ENCODE data around the gene PODXL2.

DNA sequence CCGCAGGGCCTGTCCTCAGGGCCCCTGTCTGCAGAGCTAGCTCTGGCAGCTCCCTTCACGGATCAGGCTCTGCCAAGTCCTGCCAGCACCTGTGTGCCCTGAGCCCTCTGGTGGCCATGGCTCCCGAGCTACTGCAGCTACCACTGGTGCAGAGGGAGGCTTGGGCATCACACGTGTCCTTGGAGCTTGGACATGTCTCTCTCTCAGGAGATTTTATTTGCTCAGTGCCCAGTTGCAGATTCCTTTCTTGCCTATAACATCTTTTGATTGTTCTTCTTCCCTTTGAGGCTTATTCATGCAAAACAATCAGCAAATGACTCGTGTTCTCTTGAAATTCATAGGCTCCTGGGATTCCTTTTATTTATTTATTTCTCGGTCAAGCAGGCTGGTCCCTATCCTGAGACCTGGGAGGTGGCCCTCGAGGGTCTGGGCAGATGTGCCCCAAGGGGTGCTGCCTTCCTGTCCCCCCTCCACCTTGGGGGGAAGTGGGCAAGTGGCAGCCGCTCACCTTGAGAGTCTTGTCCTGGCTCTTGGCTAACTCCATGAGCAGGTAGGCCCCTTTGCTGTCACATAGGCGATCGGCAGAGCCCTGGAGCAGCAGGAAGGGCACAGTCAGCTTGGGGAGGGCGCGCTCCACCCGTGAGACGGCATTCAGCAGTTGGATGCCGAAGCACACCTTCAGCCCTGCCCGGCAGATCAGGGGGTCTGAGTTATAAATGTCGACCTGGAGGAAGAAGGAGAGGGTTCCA lies 65.7 kb downstream of the PODXL2 start:
- TF ChIP-seq POLR2AphosphoS5 (IDR thresholded peaks at IDR 0.05; ENCODE audit: low read depth, low read length) (no peak), YY1 (IDR thresholded peaks at IDR 0.05; ENCODE audit: low read depth, low read length) (no peak), SP1 (IDR thresholded peaks at IDR 0.05; ENCODE audit: low read depth, low read length) (no peak), EP300 (IDR thresholded peaks at IDR 0.05; ENCODE audit: borderline replicate concordance in 1 of 2, low read depth in 2 of 2, low read length in 2 of 2) (no peak), TEAD4 (IDR thresholded peaks at IDR 0.05; ENCODE audit: low read depth, low read length) (no peak), POLR2A (IDR thresholded peaks at IDR 0.05; ENCODE audit: control extremely low read depth in 1 of 2, low read depth in 2 of 2, low read length in 2 of 2) (no peak), RFX5 (IDR thresholded peaks at IDR 0.05; ENCODE audit: borderline replicate concordance, low read depth, low read length) (no peak), SIN3A (conservative IDR thresholded peaks at IDR 0.05 in 1 of 2, IDR thresholded peaks at IDR 0.05 in 1 of 2; ENCODE audit: low read depth in 1 of 2, low read length in 2 of 2) (no peak), SIRT6 (IDR thresholded peaks at IDR 0.05; ENCODE audit: low read length) (no peak), CEBPB (IDR thresholded peaks at IDR 0.05; ENCODE audit: low read depth, low read length) (no peak), TBP (IDR thresholded peaks at IDR 0.05; ENCODE audit: low read depth, low read length) (no peak)
- TF ChIP-seq, protein P1, sequence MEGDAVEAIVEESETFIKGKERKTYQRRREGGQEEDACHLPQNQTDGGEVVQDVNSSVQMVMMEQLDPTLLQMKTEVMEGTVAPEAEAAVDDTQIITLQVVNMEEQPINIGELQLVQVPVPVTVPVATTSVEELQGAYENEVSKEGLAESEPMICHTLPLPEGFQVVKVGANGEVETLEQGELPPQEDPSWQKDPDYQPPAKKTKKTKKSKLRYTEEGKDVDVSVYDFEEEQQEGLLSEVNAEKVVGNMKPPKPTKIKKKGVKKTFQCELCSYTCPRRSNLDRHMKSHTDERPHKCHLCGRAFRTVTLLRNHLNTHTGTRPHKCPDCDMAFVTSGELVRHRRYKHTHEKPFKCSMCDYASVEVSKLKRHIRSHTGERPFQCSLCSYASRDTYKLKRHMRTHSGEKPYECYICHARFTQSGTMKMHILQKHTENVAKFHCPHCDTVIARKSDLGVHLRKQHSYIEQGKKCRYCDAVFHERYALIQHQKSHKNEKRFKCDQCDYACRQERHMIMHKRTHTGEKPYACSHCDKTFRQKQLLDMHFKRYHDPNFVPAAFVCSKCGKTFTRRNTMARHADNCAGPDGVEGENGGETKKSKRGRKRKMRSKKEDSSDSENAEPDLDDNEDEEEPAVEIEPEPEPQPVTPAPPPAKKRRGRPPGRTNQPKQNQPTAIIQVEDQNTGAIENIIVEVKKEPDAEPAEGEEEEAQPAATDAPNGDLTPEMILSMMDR (IDR thresholded peaks at IDR 0.05; ENCODE audit: control extremely low read depth in 1 of 3, insufficient read depth in 1 of 3, low read depth in 1 of 3, low read length in 3 of 3) = peak in 2 of 3 experiments; percentile 70 to 81; a peak in 3 of 4 replicates
- TF ChIP-seq, protein P2, sequence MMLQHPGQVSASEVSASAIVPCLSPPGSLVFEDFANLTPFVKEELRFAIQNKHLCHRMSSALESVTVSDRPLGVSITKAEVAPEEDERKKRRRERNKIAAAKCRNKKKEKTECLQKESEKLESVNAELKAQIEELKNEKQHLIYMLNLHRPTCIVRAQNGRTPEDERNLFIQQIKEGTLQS (IDR thresholded peaks at IDR 0.05; ENCODE audit: insufficient read depth, low read depth, low read length) = no peak
- TF ChIP-seq, protein P3, sequence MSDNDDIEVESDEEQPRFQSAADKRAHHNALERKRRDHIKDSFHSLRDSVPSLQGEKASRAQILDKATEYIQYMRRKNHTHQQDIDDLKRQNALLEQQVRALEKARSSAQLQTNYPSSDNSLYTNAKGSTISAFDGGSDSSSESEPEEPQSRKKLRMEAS (IDR thresholded peaks at IDR 0.05) = 0 out of 2 replicates have a peak, but pooled peaks have one; percentile 15

Measured in H1 (cell line).